NCI-H2196 treated with DMSO at 0.1 percent for 48 hours (cell line): ENCODE measurements around the gene TMEM154.
A peak's percentile ranks its signal among the peaks of the same experiment; 100 is the strongest.

ENCODE experiments used
- DNase-seq: peaks from one replicate; lab custom pipeline; 2025; ENCODE audit not compliant: unreplicated experiment; lab: John Stamatoyannopoulos, UW

TMEM154 gene

GRCh38 chr4:152598454-152598853 lies 81.3 kb downstream of the TMEM154 start:
- DNase-seq = no peak

DNA sequence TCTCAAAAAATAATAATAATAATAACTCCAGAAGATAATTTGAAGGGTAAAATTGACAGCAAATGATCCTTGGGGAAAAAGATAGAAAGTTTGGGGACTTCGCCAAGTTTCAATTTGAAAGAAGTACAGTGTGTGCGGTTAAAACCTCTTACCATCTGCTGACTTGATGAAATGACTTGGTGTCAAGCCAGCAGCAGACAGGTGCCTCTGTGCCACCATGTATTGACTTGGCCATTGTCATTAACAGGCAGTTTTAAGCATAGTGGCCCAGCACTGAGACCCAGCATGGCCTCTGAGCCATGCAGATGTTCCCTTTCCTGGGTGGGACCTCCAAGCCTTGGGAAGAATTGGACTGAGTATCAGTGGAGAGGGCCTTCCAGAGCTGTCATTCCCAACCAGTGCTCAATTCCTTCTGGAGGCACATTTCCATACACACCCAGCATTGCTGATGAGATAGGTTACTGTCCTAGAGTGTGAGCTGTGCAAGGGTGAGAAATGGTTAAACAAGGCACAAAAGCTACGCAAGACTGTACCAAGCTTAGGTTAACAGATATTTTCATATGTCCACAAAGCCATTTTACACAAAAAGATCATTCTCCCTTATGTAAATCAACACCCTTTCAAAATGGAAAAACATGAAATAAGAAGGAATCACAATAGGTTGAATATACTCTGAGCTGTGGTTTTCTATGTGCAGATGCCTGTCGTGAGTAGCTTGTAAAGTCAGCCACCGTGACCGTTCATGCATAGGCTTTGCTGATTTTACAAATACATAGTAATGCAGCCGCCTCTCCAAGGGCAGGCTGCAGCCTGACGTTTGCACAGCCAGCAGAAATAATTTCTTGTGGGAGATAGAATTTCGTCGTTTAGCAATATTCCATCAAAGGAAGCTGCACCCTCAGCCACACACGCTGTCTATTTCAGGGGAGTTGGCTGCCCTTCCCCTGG lies 84.5 kb downstream of the TMEM154 start:
- DNase-seq = peak; percentile 29

DNA sequence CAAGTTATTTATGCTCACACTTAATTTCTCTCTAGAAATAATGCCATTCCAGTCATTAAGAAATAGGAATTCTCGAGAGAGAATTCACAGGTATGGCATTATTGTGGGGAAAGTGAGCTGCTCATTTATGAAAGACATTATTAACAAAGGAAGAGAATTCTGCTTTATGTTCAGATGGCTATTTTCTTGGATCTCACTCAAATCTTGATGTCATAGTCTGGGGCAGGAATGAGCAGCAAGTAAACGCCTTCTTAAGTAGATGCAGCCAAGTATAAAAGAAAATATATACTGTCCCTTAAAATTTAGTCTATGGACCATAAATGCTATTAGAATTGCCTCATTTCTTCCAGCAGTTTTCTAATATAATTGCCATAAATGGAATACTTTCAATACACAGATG lies 85.7 kb downstream of the TMEM154 start:
- no peak for DNase-seq

DNA sequence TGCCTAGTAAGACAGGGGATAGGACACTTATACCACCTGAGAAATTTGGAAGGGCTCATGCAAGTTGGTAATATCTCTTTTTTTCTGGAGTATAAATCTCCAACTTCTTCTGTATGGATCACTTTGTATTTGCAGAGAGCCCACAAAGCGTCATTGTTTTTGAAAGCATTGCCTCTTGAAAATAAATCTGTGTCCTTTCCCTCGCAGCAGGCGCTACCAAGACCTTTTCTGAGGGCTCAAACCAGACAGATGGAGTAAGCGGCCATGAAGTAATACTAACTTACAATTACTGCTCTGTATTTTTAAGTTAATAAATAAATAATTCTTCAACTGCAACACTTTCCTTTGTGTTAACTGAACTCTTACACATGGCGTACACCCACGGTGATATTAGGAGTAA lies 87.9 kb downstream of the TMEM154 start:
- DNase-seq = no peak

DNA sequence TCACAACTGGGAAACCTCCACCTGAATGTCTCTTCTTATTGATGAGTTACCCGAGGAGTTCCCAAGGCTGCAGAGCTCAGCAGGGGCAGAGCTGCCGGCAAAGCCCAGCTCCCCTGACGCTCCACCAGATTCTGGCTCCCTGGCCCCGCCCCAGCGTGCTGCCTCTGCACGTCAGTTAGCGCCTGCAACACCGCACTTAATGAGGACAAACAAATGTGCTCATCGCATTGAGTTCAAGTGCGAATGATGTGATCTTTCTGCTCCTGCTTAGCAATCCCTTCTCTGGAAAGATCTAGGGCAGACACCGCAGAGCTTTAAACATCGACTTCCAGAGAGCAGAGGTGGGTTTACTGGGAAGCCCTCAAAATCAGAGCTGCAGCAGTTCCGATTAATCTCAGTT lies 88.4 kb downstream of the TMEM154 start:
- DNase-seq = no peak

DNA sequence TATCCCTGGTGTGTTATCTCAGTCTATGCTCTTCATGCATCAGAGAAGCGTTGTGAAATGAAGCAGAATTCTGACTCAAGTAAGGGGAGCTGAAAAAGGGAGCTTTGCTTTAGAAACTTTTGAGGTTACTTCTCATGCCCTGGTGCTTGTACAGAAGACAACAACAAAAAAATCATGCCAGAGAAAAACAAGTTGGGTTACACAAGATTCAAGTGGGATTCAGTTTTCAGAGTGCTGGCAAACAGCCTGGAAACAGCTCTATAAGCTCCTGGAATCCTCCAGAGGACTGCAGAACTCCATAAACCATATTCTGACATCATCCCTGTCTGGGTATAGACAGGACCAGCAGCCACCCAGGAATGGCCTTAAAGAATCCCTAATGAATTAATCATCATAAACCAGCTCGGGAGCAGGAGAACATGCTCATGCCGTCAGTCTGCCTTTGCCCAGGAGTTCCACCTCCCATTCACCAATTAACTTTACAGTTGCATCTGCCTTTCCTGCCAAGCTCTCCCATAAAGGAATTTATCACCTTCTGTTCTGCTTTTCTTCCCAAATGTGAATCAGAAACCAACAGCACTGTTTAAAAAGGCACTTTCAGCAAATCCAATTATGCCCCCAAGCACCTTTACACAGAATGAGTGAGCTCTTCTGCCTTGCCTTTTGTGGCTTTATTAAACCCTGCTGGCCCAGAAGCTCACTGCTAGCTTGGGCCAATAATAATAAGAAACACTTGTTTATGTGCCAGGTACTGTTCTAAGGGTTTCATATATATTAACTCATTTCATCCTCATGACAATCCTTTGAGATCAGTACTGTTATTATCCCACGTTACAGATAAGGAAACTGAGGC lies 89.4 kb downstream of the TMEM154 start:
- DNase-seq = peak; percentile 33

- no peak for DNase-seq
These were observed 90.9 kb downstream of the TMEM154 start for GRCh38 chr4:152588869-152589268.

GRCh38 chr4:152587127-152587526 lies 92.7 kb downstream of the TMEM154 start:
- DNase-seq = no peak

DNA sequence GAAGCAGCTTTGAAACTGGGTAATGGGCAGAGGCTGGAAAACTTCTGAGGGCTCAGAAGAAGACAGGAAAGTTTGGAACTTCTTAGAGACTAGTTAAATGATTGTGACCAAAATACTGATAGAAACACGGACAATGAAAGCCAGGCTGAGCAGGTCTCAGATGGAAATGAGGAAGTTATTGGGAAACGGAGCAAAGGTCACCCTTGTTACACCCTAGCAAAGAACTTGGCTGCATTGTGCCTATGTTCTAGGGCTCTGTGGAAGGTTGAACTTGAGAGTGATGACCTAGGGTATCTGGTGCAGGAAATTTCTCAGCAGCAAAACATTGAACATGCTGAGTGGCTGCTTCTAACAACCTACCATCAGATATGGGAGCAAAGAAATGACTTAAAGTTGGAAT lies 93.1 kb downstream of the TMEM154 start:
- no peak for DNase-seq

GRCh38 chr4:152585023-152585441 lies 94.8 kb downstream of the TMEM154 start:
- DNase-seq = no peak

DNA sequence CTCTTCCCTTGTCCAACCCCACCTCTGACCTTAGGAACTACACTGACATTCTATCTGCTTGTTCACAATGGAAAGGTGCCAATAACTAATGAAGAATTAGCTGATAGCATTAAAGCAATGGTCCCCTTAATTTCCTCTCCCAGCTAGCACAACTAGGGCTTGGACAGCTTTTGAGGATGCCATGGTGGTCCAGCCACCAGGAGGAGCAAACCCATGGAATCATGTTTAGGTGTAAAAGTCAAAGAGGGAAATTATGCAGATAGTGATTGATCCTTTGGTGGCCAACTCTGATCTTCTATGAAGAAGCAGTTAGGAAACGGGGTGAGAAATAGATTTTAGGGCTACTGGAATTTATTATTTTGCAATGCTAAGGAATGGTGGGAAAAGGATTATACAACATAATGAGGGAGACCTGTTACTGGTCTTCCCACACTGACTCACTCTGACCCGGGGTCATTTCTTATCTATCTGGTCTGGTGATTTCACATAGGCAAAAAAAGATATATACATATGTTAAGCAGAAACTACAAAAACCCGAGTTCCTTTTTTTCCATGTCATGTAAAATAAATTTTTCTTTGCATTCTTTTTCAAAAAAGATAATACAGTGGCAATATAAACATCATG lies 98.1 kb downstream of the TMEM154 start:
- no peak for DNase-seq

DNA sequence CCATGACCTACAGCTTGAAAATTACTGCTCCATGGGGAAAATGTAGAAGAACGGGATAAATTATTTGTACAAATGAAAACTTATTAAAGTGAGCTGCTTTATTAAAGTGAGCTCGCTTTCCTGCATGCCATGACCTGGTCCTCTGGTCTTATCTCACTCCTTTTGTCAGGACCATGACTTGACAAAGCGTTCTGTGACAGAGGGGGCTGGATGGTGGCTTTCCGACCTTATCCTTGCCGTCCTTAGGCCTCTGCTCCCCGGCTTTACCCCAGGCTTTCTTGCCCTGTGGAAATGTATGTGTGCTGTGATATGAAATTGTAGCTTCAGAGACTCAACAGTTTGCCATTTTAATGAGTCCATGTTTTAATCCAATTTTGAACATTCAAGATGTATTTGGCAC lies 99.9 kb downstream of the TMEM154 start:
- DNase-seq = no peak

DNA sequence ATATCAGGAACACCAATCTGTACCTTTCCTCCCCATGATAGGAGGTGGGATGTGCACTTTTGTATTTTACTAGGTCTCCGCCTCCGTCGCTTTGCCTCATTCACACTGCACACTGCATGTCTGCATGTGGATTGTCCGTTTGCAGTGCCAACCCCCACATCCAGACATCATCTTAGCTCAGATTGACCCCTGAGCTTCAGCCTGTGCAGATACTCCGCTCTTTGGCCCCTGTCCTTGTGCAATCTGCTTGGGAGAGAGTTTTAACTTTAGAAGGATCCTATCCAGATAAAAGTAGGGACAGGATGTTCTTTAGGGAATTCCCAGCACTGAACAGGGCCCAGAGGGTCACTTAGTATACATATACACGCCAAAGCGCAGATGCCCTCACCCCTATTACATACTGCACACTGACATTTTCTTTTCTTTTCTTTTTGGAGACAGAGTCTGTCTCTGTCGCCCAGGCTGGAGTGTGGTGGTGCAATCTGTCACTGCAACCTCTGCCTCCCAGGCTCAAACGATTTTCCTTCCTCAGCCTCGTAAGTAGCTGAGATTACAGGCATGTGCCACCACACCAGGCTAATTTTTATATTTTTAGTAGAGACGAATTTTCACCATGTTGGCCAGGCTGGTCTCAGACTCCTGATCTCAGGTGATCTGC lies 100.6 kb downstream of the TMEM154 start:
- no peak for DNase-seq

GRCh38 chr4:152578670-152579069 lies 101.1 kb downstream of the TMEM154 start:
- DNase-seq = no peak

GRCh38 chr4:152577708-152578396 lies 101.9 kb downstream of the TMEM154 start:
- no peak for DNase-seq

DNA sequence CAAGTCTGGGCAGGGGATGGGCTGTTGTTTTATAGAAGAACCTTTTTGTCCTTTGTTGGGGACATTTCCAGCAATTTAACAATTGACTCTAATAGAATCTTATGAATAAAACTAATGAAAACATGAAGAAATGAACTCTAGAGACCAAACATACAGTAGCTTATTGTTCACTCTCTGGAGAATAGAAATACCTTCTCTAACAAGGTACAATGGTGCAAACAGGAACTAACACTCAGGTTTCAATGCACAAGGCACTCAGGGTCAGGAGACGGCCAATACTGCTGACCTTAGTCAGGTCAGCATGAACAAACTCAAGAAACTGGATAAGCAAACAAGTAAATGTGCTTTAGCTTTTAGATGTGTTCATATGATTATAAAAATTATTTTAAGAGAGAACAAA lies 104.3 kb downstream of the TMEM154 start:
- DNase-seq = no peak

- no peak for DNase-seq
These were observed 105.9 kb downstream of the TMEM154 start for GRCh38 chr4:152573861-152574260.

GRCh38 chr4:152572417-152573086 lies 107.2 kb downstream of the TMEM154 start:
- no peak for DNase-seq

DNA sequence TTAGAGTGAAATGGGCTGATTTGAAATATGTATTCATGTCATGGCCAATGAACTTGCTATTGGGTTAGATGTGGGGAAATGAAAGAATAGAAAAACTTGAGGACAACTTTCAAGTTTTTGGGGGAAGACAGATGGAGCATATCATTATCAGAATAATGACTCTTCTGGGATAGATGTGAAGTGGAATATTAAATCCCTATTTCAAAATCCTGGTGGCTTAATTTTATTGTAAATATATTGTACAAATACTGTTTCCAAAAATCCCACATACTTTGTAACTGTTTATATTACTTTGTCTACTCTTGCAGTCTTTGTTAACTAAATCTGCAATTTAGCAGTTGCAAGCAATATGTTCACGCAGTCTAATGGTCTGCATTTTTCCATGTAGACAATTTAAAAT lies 108.0 kb downstream of the TMEM154 start:
- no peak for DNase-seq

DNA sequence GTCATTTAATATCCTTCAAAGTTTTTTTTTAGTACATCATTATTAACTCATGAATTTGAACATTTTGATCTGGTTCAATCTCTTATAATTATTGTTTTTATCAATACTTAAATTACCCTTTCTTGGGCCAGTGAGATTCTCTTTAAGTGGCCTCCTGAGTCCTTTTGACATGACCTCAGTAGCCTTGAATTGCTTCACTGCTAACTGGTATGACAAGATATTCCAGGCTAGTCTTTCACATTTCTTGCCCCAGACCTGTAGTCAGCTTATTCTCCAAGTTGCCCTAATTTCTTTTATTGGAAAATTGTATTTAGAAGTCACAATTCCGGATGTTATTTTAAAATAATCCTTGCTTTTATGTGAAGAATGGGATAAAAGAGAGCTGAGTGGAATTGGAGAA lies 108.5 kb downstream of the TMEM154 start:
- no peak for DNase-seq
